ENCODE results near the gene GALNT3. TPM values are rescaled to one million over a fixed set of nuclear protein-coding genes. Genes with fewer than 3 reads are reported as not detected.

Gene GALNT3
- total RNA-seq, 1 experiment from 2014 or later = 9.8 TPM

DNA sequence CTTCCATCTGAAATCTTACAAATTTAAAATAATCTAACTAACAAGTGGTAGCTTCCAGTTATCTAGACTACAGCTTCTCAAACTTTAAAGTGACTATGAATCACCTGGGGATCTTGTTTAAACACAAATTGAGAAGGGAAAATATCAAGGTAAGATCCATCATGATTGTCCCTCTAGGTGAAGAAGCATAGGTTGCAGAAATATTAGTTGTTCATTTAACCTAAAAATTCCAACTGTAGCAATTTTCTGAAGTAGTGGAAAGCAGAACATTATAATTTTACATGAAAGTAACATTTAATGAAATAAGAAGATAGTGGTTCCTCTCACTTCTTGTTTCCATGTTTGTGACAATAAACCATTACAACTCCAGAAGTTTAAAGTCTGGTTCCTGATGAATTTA lies 17.3 kb downstream of the GALNT3 start:
- Histone ChIP-seq H3K9ac (ENCODE audit: low read length) (no peak overlapping the region), H3K27me3 (ENCODE audit: insufficient read depth, low read length) (no peaks in the 10 kb centered on the region), H3K9me3 (ENCODE audit: control insufficient read depth in 1 of 2, insufficient read depth in 1 of 2, low read depth in 1 of 2, low read length in 2 of 2) (no peaks in the 10 kb centered on the region; a peak in 1 of 4 replicates), H3K36me3 (ENCODE audit: control insufficient read depth in 1 of 2, insufficient read depth in 2 of 2, low read length in 2 of 2) (no peaks in the 10 kb centered on the region), H3K4me1 (ENCODE audit: control insufficient read depth in 1 of 2, insufficient read depth in 2 of 2, low read length in 2 of 2) (no peaks in the 10 kb centered on the region), H3K4me2 (ENCODE audit: low read length) (no peak overlapping the region), H3K27ac (ENCODE audit: low read depth, low read length) (no peak overlapping the region), H3K79me2 (ENCODE audit: insufficient read depth, low read length) (no peaks in the 10 kb centered on the region), H3K9me2 (ENCODE audit: insufficient read depth) (no peaks in the 10 kb centered on the region), H4K20me1 (ENCODE audit: insufficient read depth) (no peaks in the 10 kb centered on the region), H2AFZ (ENCODE audit: low read depth, low read length, poor library complexity, severe bottlenecking) (no peak overlapping the region), H3K4me3 (replicated peaks in 1 of 2; ENCODE audit: low read depth in 1 of 2, low read length in 2 of 2) (no peak overlapping the region)
- CTCF ChIA-PET = no interaction called here
- TF ChIP-seq ZNF274 (IDR thresholded peaks at IDR 0.05; ENCODE audit: low read depth, low read length) (no peak), POLR2AphosphoS5 (IDR thresholded peaks at IDR 0.05; ENCODE audit: low read depth, low read length) (no peak), CTCF (IDR thresholded peaks at IDR 0.05 in 2 of 3, conservative IDR thresholded peaks at IDR 0.05 in 1 of 3; ENCODE audit: borderline replicate concordance in 1 of 3, insufficient read depth in 1 of 3, low read depth in 2 of 3, low read length in 2 of 3) (no peak), SRF (IDR thresholded peaks at IDR 0.05; ENCODE audit: low read depth) (no peak), SIN3A (IDR thresholded peaks at IDR 0.05; ENCODE audit: low read depth) (no peak), CEBPB (IDR thresholded peaks at IDR 0.05; ENCODE audit: low read depth) (no peak), YY1 (IDR thresholded peaks at IDR 0.05; ENCODE audit: extremely low read depth, insufficient replicate concordance, low read depth, low read length) (no peak), RAD21 (IDR thresholded peaks at IDR 0.05; ENCODE audit: low read depth) (no peak), SP1 (IDR thresholded peaks at IDR 0.05; ENCODE audit: low read depth) (no peak), ATF3 (IDR thresholded peaks at IDR 0.05) (no peak), CBX3 (IDR thresholded peaks at IDR 0.05; ENCODE audit: low read depth) (no peak), ELF1 (IDR thresholded peaks at IDR 0.05; ENCODE audit: borderline replicate concordance, low read depth) (no peak), FOSL1 (IDR thresholded peaks at IDR 0.05; ENCODE audit: low read depth) (no peak), MAX (IDR thresholded peaks at IDR 0.05) (no peak), EZH2phosphoT487 (IDR thresholded peaks at IDR 0.05; ENCODE audit: borderline replicate concordance) (no peak)
- TF ChIP-seq, protein P1, sequence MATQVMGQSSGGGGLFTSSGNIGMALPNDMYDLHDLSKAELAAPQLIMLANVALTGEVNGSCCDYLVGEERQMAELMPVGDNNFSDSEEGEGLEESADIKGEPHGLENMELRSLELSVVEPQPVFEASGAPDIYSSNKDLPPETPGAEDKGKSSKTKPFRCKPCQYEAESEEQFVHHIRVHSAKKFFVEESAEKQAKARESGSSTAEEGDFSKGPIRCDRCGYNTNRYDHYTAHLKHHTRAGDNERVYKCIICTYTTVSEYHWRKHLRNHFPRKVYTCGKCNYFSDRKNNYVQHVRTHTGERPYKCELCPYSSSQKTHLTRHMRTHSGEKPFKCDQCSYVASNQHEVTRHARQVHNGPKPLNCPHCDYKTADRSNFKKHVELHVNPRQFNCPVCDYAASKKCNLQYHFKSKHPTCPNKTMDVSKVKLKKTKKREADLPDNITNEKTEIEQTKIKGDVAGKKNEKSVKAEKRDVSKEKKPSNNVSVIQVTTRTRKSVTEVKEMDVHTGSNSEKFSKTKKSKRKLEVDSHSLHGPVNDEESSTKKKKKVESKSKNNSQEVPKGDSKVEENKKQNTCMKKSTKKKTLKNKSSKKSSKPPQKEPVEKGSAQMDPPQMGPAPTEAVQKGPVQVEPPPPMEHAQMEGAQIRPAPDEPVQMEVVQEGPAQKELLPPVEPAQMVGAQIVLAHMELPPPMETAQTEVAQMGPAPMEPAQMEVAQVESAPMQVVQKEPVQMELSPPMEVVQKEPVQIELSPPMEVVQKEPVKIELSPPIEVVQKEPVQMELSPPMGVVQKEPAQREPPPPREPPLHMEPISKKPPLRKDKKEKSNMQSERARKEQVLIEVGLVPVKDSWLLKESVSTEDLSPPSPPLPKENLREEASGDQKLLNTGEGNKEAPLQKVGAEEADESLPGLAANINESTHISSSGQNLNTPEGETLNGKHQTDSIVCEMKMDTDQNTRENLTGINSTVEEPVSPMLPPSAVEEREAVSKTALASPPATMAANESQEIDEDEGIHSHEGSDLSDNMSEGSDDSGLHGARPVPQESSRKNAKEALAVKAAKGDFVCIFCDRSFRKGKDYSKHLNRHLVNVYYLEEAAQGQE (IDR thresholded peaks at IDR 0.05; ENCODE audit: low read depth) = no peak
- TF ChIP-seq, protein P2, sequence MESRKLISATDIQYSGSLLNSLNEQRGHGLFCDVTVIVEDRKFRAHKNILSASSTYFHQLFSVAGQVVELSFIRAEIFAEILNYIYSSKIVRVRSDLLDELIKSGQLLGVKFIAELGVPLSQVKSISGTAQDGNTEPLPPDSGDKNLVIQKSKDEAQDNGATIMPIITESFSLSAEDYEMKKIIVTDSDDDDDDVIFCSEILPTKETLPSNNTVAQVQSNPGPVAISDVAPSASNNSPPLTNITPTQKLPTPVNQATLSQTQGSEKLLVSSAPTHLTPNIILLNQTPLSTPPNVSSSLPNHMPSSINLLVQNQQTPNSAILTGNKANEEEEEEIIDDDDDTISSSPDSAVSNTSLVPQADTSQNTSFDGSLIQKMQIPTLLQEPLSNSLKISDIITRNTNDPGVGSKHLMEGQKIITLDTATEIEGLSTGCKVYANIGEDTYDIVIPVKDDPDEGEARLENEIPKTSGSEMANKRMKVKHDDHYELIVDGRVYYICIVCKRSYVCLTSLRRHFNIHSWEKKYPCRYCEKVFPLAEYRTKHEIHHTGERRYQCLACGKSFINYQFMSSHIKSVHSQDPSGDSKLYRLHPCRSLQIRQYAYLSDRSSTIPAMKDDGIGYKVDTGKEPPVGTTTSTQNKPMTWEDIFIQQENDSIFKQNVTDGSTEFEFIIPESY (IDR thresholded peaks at IDR 0.05; ENCODE audit: extremely low read depth, insufficient replicate concordance, low read length) = no peak
- POLR2A ChIA-PET = no interaction called here
- no TSS peak for BruUV-seq (replicated peaks)
- intact Hi-C loops (cut with micrococcal nuclease) = no loop called here
- RAD21 ChIA-PET (ENCODE audit: low non-redundant PET in 1 of 2, low total read pairs in 2 of 2, uncharacterized antibody in 2 of 2, unreplicated experiment in 2 of 2) = no interaction called here
- ATAC-seq (no peak), DNase-seq (ENCODE audit: low read depth, low spot score) (no peak)
